HG02981 (cell line): ENCODE results near the gene PGAM5.

Source experiments
- ATAC-seq: cut with Tn5 transposase; IDR thresholded peaks from one replicate; pipeline ENCODE4 v1.9.1; 2021; ENCODE audit warnings: mild to moderate bottlenecking, moderate library complexity; ENCODE audit not compliant: unreplicated experiment

The PGAM5 gene

DNA sequence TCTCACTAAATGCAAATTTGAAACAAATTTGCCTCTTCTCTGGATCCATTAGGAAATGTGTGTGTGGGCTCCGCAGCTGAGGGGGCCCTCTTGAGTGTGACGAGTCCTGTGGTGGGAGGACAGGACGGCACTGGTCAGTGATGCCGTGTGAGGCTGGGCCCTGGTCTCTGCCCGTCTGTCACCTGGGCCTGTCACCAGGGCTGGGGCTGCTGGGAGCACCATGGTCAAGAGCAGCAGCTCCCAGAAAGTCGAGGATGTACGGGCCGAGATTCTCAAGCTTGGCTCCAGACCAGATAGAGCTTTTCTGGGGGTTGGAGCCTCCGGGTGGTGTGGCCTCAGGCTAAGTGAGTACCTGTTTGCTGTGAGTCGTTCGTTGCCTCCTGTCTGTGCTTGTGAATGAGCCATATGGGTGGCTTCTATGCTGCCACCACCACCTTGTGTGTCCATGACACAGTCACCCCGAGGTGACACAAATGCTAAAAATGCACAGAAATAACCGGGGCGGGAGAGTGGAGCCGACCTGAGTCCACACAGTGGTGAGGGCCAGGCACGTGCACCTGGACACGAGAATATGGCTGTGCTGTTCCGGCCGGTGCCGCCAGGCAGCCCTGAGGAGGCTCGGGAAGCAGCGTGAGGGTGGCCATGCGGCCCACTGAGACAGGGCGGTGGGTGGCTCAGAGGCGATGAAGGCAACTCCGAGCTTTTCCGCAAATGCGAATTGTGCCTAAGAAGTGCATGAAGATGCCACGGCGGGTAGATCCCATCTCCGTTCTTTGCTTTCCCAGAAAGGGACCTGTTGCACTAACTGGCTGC lies 8.7 kb downstream of the PGAM5 start:
- no peak for ATAC-seq

DNA sequence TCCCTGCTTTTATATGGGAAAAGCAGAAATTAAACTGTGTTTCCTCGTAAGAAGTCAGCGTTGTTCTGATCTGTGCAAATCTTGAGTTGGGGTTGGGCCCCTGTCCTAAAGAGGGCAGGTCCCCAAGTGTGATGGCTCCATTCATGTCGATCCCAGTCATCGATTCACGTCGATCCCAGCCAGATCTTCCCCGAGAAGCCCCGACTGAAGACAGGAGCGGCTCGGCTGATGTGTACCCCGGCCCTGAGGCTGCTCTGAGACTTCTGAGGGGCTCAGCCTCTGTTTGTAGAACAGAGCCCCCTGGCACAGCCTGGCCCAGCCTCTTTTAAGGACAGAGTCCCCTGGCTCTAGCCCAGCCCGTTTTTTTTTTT lies 9.3 kb downstream of the PGAM5 start:
- no peak for ATAC-seq

DNA sequence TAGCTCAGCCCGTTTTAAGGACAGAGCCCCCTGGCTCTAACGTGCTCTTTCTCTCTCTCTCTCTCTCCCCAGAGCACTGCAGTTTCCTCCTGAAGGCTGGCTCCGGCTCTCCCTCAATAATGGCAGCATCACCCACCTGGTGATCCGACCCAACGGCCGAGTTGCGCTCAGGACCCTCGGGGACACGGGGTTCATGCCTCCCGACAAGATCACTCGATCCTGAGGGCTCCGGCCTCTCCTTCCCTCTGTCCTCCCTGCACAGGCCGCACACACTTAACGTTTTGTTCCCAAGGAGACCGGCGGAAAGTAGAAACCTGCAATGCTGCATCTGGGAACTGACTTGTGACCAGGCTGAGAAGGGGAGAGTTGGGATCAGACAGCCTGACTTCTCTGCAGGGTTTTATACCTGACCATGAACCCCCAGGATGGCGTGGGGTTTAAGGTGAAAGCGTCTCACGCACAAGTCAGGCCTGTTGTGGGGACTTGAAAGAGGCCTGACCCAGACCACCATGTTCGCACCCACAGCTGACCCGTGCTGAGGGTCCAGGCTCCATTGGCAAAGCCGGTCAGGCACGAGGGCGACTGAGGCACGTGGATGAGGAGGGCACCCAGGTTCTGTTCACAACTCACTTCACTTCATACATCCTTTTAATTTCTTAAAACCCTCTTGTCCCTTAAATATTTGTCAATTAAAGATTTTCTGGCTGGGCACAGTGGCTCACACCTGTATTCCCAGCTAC lies 10.1 kb downstream of the PGAM5 start:
- ATAC-seq, result no peak

DNA sequence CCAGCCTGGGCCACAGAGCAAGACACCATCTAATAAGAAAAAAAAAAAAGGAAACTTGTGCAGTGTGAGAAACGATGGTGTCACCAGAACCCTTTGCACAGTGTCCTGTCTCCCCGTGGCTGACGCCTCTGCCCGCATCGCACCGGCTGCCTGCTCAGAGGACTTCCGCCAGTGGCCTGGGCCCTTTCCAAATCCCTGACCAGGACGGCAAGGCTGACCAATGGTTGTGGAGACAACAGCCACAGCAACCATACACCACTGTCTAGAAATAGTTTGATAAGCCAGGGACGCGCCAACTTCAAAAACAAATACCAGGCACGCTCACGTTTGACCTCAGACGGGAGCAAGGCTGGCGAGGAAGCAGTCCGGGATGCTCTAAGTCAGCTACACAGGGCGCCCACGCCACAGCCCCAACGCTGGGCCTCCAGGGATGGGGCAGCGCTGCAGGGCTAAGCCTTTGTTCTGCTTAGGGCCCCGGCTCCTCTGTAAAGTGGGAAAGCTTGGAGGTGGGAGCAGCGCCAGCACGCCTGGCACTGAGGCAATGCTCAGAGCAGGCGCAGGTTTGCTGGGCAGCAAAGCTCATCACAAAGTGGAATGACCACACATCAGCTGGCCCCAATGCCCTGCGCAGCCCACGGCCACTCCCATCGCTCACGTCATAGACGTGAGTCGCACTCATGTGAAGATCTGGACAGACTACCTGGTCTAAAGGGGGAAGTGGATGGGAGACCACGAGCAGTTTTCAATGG lies 12.5 kb downstream of the PGAM5 start:
- no peak for ATAC-seq

DNA sequence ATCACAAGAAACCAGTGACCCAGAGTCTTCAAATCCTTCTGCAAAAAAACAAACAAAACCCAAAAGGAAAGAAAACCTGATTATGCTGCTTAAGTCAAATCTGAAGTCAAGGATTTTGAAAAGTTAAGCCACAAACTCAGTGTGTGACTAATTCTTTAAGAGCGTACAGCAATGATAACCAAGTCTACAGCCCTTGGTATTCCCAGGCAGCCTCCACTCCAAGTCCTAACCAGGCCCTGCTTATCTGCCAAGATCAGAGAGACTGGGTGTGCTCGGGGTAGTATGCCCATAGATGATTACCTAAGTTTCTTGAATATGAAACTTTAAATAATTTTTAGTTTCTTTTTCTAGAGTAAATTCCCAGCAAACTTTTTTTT lies 13.1 kb downstream of the PGAM5 start:
- ATAC-seq, result no peak

DNA sequence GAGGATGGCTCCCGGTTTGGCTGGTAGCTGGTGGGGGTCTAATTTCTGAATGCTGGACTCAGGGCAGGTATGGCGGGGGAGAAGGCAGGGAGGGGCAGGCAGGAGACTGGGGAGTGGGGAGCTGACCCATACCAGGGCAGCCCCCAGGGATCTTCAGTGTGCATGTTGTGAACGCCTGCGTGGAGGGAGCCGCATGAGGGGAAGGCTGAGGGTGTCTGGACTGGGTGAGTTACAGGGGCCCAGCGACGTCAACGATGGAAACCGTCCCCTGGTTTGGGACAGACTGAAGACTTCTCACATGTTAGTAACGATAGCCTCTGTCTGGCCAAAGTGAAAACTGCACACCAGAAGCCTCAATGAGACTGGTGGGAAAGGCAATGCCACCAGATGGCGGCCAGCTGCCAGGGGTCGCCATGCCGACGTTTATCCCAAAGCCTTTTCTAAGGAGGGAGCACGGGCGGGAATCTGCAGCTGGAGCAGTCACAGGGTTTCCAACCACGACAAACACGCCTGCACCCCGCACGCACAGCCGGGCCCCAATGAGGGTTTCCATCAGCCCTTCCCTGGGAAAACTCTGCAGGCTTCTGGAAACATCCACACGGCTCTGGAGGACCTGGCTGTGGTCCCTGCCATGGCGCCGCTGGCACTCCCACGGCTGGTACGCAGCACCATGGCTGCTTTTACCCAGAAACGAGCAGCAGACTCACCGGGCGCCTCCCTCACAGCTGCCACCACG lies 14.0 kb downstream of the PGAM5 start:
- no peak for ATAC-seq

DNA sequence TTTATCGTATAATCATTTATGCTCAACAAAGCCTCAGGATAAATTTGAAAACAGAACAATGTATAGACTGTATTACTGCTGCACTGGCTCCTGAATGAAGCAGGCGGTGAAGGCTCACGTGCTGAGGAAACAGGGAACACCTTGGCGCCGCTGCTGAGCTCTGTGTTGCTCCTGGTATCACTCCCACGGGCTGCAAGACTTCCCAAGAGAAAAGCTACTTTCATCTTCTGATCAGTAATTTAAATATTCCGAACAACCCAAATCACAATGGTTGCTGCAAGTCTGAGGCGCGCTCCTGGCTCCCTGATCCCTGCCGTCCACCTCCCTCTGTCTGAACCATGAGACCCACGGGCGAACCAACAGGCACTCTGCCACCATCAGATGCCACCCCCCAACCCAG lies 15.7 kb downstream of the PGAM5 start:
- no peak for ATAC-seq

DNA sequence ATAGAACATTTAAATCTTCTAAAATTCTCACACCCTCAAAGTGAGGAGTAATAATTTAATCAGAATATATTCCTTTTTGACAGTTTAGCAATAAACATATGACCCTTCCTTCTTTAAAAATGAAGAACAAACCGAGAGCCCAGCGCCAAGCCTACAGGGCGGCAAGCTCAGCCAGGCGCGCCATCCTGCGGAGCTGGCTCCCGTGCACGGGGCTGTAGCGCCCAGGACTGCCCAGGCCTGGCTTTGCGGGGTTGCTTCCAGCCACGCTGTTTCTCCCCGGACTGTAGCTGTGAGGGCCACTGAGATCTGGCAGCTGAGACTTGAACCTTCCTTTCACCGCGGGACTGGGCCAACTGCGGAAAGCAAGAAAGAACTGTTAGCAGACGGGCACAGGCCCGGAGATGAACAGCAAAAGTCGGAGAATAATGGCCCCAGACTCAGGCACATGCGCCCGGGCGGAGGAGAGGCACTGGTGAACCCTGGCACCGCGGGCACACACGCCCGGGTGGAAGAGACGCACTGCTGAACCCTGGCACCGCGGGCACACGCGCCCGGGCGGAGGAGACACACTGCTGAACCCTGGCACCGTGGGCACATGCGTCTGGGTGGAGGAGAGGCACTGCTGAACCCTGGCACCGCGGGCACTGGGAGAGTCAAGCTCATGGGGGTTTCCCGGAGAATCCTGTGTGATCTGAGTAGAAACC lies 16.6 kb downstream of the PGAM5 start:
- no peak for ATAC-seq

DNA sequence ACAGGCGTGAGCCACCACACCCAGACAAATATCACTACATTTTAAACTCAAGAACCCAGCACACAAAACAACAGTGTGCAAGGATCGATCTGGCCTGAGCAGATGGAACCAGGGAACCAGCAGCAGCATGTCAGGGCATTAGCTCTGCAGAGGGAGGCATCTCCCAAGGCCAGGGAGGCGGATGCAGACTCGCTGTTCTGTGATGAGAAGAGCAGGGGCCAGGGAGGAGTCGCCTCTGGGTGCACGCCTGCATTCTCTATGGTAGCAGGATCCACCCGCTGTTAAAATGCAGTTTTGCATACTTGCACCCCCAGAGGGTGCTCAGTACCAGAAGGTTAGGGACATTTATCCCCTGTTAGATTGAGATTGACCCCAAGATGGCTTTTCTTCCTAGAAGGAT lies 17.9 kb downstream of the PGAM5 start:
- ATAC-seq, result no peak

DNA sequence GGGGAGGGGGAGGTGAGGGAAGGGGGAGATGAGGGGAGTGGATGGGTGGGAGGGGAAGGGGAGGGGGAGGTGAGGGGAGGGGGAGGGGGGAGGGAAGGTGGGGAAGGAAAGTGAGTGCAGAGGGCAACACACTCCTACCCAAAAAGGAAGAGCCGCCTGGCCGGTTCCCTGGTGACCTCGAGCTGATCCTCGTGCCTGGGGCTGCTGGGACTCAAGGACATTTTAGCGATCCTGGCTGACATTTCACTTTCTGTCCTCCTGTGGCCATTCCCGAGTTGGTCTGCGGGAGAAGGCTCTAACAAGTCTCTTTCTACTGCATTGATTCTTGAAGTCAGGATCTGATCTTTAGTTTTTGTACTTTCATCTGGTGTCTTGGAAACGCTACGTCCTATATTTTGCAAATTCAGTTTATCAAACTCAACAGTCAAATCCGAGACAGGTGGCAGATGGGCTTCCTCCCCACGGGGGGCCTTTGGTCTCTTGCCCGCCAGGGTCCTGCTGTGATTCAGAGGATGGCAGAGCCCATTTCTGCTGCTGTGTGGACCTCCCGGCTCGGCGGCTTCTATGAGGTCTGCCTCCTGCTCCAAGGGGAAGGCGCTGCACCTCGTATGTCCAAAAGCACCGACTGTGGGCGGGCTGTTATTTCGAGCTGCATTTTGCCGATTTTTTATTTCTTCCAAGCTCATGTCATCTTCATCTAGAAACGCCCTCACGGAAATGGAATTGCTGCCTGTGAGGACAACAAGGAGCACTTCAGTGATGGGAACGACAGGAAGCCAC lies 19.1 kb downstream of the PGAM5 start:
- no peak for ATAC-seq

DNA sequence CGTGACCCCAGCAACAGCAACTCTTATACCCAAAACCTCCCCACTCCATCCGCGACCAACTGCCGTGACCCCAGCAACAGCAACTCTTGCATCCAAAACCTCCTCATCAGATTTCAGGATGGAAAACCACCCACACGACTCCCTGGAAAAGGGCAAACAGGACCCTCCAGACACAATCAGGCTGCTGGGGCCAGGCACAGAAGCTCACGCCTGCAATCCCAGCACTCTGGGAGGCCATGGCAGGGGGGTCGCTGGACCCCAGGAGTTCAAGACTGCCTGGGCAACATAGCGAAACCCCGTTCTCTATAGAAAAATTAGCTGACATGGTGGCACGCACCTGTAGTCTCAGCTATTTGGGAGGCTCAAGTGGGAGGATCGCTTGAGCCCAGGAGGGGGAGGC lies 19.7 kb downstream of the PGAM5 start:
- ATAC-seq, result no peak

DNA sequence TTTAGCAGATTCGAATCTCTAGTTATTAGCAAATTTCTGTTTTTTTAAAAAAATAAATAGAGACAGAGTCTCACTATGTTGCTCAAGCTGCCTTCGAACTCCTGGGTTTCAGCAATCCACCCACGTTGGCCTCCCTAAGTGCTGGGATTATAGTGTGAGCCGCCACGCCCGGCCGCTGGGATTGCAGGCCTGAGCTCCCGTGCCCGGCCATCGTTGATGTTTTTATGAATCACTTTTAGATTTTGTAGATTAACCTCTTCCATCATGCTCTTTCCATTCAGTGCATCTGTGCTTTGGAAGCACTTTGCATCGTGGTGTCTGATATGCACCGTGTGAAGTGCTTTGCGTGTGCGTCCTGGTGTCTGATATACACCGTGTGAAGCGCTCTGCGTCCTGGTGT lies 20.9 kb downstream of the PGAM5 start:
- ATAC-seq, result no peak

DNA sequence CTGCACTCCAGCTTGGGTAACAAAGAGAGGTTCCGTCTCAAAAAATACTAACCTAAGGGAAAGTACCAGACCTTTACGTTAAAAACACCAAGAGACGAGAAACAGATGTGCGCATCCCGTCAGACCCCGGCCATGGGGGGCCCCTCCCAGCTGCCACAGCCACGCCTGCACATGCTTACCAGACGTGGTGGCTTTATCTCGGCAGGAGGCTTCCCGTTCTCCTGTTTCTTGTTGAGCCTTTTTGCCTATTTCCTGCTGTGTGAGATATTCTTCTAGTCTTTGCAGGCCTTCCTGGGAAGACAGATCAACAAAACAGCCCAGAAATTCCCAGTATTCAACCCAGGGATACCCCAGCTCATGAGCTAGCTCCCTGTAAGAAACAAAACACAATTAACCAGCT lies 23.6 kb downstream of the PGAM5 start:
- no peak for ATAC-seq

DNA sequence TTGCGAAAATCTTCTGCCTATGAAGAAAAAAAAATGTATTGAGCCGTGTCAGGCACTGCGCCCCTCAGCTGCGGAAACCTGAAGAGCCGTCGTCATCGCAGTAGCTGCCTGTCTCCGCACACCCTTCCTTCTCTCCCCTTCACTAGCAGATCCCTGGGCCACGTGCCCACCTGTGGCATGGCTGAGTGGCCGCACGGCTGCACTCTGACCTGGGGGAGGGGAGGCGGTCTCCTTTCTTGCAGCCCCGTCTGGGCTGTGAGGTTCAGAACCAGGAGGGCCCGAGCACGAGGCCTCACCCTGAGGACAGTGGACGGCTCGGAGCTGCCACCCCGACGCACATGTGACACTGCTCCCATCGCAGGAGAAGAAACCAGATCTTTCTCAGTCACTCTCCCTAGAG lies 24.9 kb downstream of the PGAM5 start:
- ATAC-seq, result no peak

DNA sequence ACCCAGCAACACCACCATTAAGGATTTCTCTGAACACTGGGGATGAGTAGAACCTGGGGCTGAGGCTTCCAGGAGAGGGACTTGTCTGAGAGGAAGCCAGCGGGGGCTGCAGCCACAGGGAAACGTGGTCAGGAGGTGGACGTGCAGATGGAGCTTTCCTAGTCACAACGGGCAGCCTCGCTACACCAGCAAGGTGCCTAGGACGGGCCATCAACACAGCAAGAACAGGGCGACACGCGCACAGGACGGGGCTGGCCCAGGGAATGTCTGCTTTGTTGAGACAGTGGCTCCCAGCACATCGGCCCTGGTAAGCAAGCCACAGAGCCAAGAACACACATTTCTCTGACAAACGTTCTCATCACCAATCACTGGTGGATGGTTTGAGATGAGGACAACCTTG lies 25.7 kb downstream of the PGAM5 start:
- no peak for ATAC-seq

DNA sequence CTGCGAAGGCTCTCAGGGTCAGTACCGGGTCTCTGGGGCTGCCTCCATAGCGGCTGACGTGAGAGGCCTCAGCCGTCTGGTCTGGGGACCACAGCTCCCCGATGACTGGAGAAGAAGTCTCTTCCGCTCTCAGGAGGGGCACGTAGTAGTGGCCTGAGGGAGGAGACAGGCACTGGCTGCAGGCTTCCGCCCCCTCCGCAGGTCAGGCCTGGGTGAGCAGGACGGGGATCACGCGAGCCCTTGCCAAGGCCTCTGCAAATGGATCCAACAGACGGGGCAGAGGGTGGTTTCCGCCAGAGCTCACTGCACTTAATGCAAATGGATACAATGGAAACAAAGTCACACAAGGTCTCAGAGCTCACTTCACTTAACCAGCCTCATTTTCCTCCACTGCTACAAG lies 26.3 kb downstream of the PGAM5 start:
- no peak for ATAC-seq

DNA sequence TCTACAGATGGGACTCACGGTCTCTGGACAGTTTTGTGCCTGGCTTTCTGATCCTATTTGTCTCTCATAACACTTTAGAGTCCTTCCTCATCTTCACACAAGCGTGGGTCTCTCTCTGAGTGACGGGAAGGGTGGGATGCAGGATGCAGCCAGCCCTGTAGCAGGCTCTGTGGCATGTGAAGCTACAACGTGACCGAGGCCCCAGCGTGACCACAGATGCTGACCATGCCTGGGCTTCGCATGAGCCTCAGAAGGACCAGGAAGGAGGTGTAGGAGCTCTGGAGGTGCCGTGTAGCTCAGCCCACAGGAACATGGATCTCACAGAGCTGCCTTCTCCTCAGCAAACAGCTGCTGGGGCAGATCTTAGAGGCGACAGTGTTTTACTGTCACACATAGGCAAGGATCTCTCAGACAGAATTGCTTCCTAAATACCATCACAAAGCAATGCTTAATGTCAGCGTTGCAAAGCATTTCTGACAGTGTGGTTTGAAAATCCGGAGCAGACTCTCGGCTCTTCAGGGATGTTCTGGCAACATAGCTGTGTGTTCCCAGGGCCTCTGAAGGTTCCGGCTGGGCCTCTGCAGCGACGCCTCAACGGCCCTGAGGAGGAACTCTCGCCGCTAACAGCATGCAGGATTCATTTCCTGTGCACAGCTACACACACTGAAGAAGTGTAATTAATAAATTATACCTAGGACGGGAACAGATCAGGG lies 29.1 kb downstream of the PGAM5 start:
- no peak for ATAC-seq

DNA sequence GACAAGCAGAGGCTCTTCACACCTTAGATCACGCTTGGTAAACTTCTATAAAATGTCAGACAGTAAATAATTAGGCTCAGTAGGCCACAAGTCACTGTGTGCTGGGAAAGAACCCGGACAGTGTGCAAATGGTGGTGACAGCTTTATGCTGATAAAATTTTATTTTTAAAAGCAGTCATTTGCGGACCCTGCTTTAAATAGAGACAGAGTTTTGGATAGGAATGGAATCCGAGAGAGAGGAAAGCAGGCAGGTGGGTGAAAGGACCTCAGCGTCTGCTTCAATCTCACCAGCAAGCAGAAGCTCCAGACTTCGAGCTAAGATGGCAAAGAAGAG lies 29.6 kb downstream of the PGAM5 start:
- ATAC-seq, result no peak

DNA sequence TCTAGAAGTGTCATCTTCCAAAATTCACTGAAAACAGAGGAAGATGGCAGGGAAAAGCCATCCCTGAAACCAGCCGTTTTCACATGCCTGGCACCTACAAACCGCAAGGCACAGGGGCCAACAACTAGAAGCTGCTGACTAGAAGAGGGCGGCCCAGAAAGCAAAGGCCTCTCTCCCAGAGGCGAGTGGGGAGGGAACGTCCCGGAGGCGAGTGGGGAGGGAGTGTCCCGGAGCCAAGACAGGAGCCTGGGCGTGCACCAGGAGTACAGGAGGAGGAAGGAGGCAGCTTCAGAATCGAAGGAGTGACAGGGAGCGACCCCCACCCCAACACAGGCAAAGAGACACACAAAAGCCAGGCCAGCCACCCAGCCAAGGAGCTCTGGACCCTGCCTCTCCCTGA lies 30.0 kb downstream of the PGAM5 start:
- ATAC-seq, result no peak
